ENCODE results near the gene PRMT9.

DNA sequence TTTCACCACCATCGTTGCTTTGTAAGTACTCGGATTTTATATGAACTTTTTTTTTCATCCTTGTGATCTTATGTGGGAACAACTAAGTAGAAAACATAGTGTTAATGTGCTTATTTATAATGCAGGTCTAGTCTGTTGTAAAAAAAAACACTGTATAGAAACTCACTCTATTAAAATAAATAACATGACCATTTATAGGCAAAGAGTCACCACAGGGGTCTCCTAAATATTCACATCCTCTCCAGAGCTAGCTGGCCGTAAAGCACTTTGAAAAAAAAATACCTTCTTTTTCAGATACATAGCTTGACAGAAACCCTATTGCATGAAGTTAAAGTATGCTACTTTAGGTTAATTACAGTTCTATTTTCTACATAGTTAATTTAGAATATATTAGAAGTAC, 55.5 kb downstream of the PRMT9 start:
- TF ChIP-seq, protein P1, sequence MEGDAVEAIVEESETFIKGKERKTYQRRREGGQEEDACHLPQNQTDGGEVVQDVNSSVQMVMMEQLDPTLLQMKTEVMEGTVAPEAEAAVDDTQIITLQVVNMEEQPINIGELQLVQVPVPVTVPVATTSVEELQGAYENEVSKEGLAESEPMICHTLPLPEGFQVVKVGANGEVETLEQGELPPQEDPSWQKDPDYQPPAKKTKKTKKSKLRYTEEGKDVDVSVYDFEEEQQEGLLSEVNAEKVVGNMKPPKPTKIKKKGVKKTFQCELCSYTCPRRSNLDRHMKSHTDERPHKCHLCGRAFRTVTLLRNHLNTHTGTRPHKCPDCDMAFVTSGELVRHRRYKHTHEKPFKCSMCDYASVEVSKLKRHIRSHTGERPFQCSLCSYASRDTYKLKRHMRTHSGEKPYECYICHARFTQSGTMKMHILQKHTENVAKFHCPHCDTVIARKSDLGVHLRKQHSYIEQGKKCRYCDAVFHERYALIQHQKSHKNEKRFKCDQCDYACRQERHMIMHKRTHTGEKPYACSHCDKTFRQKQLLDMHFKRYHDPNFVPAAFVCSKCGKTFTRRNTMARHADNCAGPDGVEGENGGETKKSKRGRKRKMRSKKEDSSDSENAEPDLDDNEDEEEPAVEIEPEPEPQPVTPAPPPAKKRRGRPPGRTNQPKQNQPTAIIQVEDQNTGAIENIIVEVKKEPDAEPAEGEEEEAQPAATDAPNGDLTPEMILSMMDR (IDR thresholded peaks at IDR 0.05) = no peak
- TF ChIP-seq POLR2A (IDR thresholded peaks at IDR 0.05) = no peak
